ENCODE results near the gene MINDY2.
A peak's percentile ranks its signal among the peaks of the same experiment; 100 is the strongest.

MINDY2 gene

GRCh38 chr15:58770857-58771620, at the start of gene MINDY2:
Gene MINDY2, plus strand, starts transcription at chr15:58771302. Its CDS starts 94 bp downstream, at chr15:58771396.
- peak; percentile 94 to 96 for DNase-seq

- DNase-seq = no peak
These were observed 46.6 kb upstream of the MINDY2 start for GRCh38 chr15:58724466-58724865.

GRCh38 chr15:58726867-58727266, 44.2 kb upstream of the MINDY2 start:
- no peak for DNase-seq

GRCh38 chr15:58731756-58732535, 39.2 kb upstream of the MINDY2 start:
- DNase-seq = no peak

GRCh38 chr15:58732625-58733363, 38.3 kb upstream of the MINDY2 start:
- DNase-seq = no peak

- no peak for DNase-seq
These were observed 36.2 kb upstream of the MINDY2 start for GRCh38 chr15:58734859-58735258.

- no peak for DNase-seq
These were observed 35.0 kb upstream of the MINDY2 start for GRCh38 chr15:58736018-58736643.

- DNase-seq = no peak
These were observed 33.8 kb upstream of the MINDY2 start for GRCh38 chr15:58737298-58737697.

GRCh38 chr15:58738046-58738707, 32.9 kb upstream of the MINDY2 start:
- DNase-seq = no peak

- DNase-seq = no peak
These were observed 30.7 kb upstream of the MINDY2 start for GRCh38 chr15:58740436-58740835.

GRCh38 chr15:58741032-58741431, 30.1 kb upstream of the MINDY2 start:
- no peak for DNase-seq

GRCh38 chr15:58742022-58742813, 28.9 kb upstream of the MINDY2 start:
- no peak for DNase-seq

- DNase-seq = no peak
These were observed 28.1 kb upstream of the MINDY2 start for GRCh38 chr15:58742819-58743502.

GRCh38 chr15:58746174-58746573, 24.9 kb upstream of the MINDY2 start:
- no peak for DNase-seq

GRCh38 chr15:58748040-58748851, 22.9 kb upstream of the MINDY2 start:
- peak in 1 of 2 experiments; percentile 54 for DNase-seq

GRCh38 chr15:58748852-58749531, 22.1 kb upstream of the MINDY2 start:
- DNase-seq = peak; percentile 66 to 68

- peak; percentile 98 to 99 for DNase-seq
These were observed 21.4 kb upstream of the MINDY2 start, which contains the start of gene ADAM10 for GRCh38 chr15:58749532-58750337. Gene ADAM10, minus strand, starts transcription at chr15:58749707. Its CDS starts 173 bp downstream, at chr15:58749534.

GRCh38 chr15:58752716-58753115, 18.4 kb upstream of the MINDY2 start:
- no peak for DNase-seq

All from activated T-cell treated with anti-CD3 and anti-CD28 coated beads, Interleukin-2, amount 50 U/mL, for 48 hours (primary cell).